HEK293 (cell line): Measurements from ENCODE around the gene CDC42EP5.

Experiments used
- BCL11B ChIP-seq: fragments of 450-650 bp; formaldehyde crosslinking; IDR thresholded peaks from 2 replicates; pipeline ENCODE4 v1.5.1; 2016; ENCODE audit warnings: low read depth, missing biosample characterization, missing genetic modification characterization
- EGR2 ChIP-seq: fragments of 450-650 bp; formaldehyde crosslinking; IDR thresholded peaks from 2 replicates; pipeline ENCODE4 v1.5.1; 2016; ENCODE audit warnings: low read depth, missing biosample characterization, missing genetic modification characterization
- ELK4 ChIP-seq: IDR thresholded peaks from 2 replicates; pipeline ENCODE4 v1.6.1; 2011; ENCODE audit warnings: mild to moderate bottlenecking, low read depth, low read length, borderline replicate concordance
- FEZF1 ChIP-seq: fragments of 450-650 bp; formaldehyde crosslinking; IDR thresholded peaks from 2 replicates; pipeline ENCODE4 v1.5.1; 2016; ENCODE audit warnings: missing biosample characterization, missing genetic modification characterization
- INSM2 ChIP-seq: fragments of 450-650 bp; formaldehyde crosslinking; IDR thresholded peaks from 2 replicates; pipeline ENCODE4 v1.5.1; 2016; ENCODE audit warnings: missing biosample characterization, missing genetic modification characterization
- KLF10 ChIP-seq: fragments of 450-650 bp; IDR thresholded peaks from 2 replicates; pipeline ENCODE4 v1.5.1; 2018; ENCODE audit warnings: missing biosample characterization, mild to moderate bottlenecking, missing genetic modification characterization
- KLF16 ChIP-seq: fragments of 450-650 bp; formaldehyde crosslinking; IDR thresholded peaks from 2 replicates; pipeline ENCODE4 v1.5.1; 2017; ENCODE audit warnings: missing biosample characterization, missing genetic modification characterization
- MEIS1 ChIP-seq: sonication (generic); formaldehyde crosslinking; IDR thresholded peaks from 2 replicates; pipeline ENCODE4 v1.8.1; 2022; ENCODE audit warnings: missing genetic modification reagents, mild to moderate bottlenecking, borderline replicate concordance
- OSR2 ChIP-seq: fragments of 450-650 bp; formaldehyde crosslinking; IDR thresholded peaks from 2 replicates; pipeline ENCODE4 v1.5.1; 2016; ENCODE audit warnings: missing biosample characterization, missing genetic modification characterization
- PATZ1 ChIP-seq: fragments of 450-650 bp; formaldehyde crosslinking; IDR thresholded peaks from 2 replicates; pipeline ENCODE4 v1.5.1; 2016; ENCODE audit warnings: missing biosample characterization, missing genetic modification characterization
- RBAK ChIP-seq: fragments of 450-650 bp; formaldehyde crosslinking; IDR thresholded peaks from 2 replicates; pipeline ENCODE4 v1.5.1; 2016; ENCODE audit warnings: missing biosample characterization, missing genetic modification characterization
- WT1 ChIP-seq: fragments of 450-650 bp; formaldehyde crosslinking; IDR thresholded peaks from 2 replicates; pipeline ENCODE4 v1.5.1; 2016; ENCODE audit warnings: missing biosample characterization, missing genetic modification characterization
- YY2 ChIP-seq: fragments of 450-650 bp; formaldehyde crosslinking; IDR thresholded peaks from 2 replicates; pipeline ENCODE4 v1.5.1; 2016; ENCODE audit warnings: missing biosample characterization, missing genetic modification characterization
- ZEB2 ChIP-seq: fragments of 450-650 bp; formaldehyde crosslinking; IDR thresholded peaks from 2 replicates; pipeline ENCODE4 v1.5.1; 2016; ENCODE audit warnings: missing biosample characterization, missing genetic modification characterization
- ZFHX2 ChIP-seq: fragments of 450-650 bp; formaldehyde crosslinking; conservative IDR thresholded peaks from 2 replicates; pipeline ENCODE4 v1.5.1; 2016; ENCODE audit warnings: missing biosample characterization, missing genetic modification characterization
- ZFP3 ChIP-seq: fragments of 450-650 bp; formaldehyde crosslinking; IDR thresholded peaks from 2 replicates; pipeline ENCODE4 v1.5.1; 2016; ENCODE audit warnings: low read depth, missing biosample characterization, missing genetic modification characterization
- ZFP69B ChIP-seq: fragments of 450-650 bp; formaldehyde crosslinking; IDR thresholded peaks from 2 replicates; pipeline ENCODE4 v1.5.1; 2016; ENCODE audit warnings: missing biosample characterization, missing genetic modification characterization
- ZNF133 ChIP-seq: fragments of 450-650 bp; formaldehyde crosslinking; IDR thresholded peaks from 2 replicates; pipeline ENCODE4 v1.5.1; 2016; ENCODE audit warnings: missing biosample characterization, missing genetic modification characterization
- ZNF18 ChIP-seq: fragments of 450-650 bp; formaldehyde crosslinking; IDR thresholded peaks from 2 replicates; pipeline ENCODE4 v1.5.1; 2016; ENCODE audit warnings: missing biosample characterization, missing genetic modification characterization
- ZNF211 ChIP-seq: fragments of 450-650 bp; formaldehyde crosslinking; IDR thresholded peaks from 2 replicates; pipeline ENCODE4 v1.5.1; 2016; ENCODE audit warnings: low read depth, missing biosample characterization, missing genetic modification characterization
- ZNF214 ChIP-seq: fragments of 450-650 bp; formaldehyde crosslinking; IDR thresholded peaks from 2 replicates; pipeline ENCODE4 v1.5.1; 2017; ENCODE audit warnings: missing biosample characterization, mild to moderate bottlenecking, missing genetic modification characterization, borderline replicate concordance
- ZNF239 ChIP-seq: fragments of 450-650 bp; formaldehyde crosslinking; IDR thresholded peaks from 2 replicates; pipeline ENCODE4 v1.5.1; 2016; ENCODE audit warnings: missing biosample characterization, missing genetic modification characterization
- ZNF341 ChIP-seq: fragments of 450-650 bp; formaldehyde crosslinking; IDR thresholded peaks from 2 replicates; pipeline ENCODE4; 2016; ENCODE audit warnings: low read depth, missing biosample characterization, missing genetic modification characterization
- ZNF391 ChIP-seq: fragments of 450-650 bp; formaldehyde crosslinking; IDR thresholded peaks from 2 replicates; pipeline ENCODE4 v1.5.1; 2016; ENCODE audit warnings: low read depth, missing biosample characterization, missing genetic modification characterization, borderline replicate concordance
- ZNF48 ChIP-seq: fragments of 450-650 bp; formaldehyde crosslinking; IDR thresholded peaks from 2 replicates; pipeline ENCODE4 v1.5.1; 2016; ENCODE audit warnings: missing biosample characterization, missing genetic modification characterization
- ZNF510 ChIP-seq: fragments of 450-650 bp; formaldehyde crosslinking; IDR thresholded peaks from 2 replicates; pipeline ENCODE4 v1.5.1; 2018; ENCODE audit warnings: mild to moderate bottlenecking, missing genetic modification characterization, missing biosample characterization; ENCODE audit not compliant: insufficient replicate concordance
- ZNF529 ChIP-seq: fragments of 450-650 bp; formaldehyde crosslinking; IDR thresholded peaks from 2 replicates; pipeline ENCODE4 v1.5.1; 2017; ENCODE audit warnings: missing genetic modification characterization, missing biosample characterization; ENCODE audit not compliant: insufficient replicate concordance
- ZNF571 ChIP-seq: fragments of 450-650 bp; formaldehyde crosslinking; IDR thresholded peaks from 2 replicates; pipeline ENCODE4 v1.5.0; 2017; ENCODE audit warnings: missing biosample characterization, missing genetic modification characterization
- ZNF654 ChIP-seq: fragments of 450-650 bp; formaldehyde crosslinking; IDR thresholded peaks from 2 replicates; pipeline ENCODE4 v1.5.1; 2016; ENCODE audit warnings: low read depth, missing biosample characterization, missing genetic modification characterization
- ZNF677 ChIP-seq: fragments of 450-650 bp; IDR thresholded peaks from 2 replicates; pipeline ENCODE4 v1.5.0; 2018; ENCODE audit warnings: missing biosample characterization, mild to moderate bottlenecking, missing genetic modification characterization, moderate library complexity
- ZNF747 ChIP-seq: fragments of 450-650 bp; formaldehyde crosslinking; IDR thresholded peaks from 2 replicates; pipeline ENCODE4 v1.5.1; 2016; ENCODE audit warnings: missing biosample characterization, missing genetic modification characterization
- ZNF792 ChIP-seq: fragments of 450-650 bp; formaldehyde crosslinking; IDR thresholded peaks from 2 replicates; pipeline ENCODE4 v1.5.1; 2016; ENCODE audit warnings: missing biosample characterization, missing genetic modification characterization
- ZSCAN16 ChIP-seq: fragments of 450-650 bp; formaldehyde crosslinking; IDR thresholded peaks from 2 replicates; pipeline ENCODE4 v1.5.1; 2016; ENCODE audit warnings: missing biosample characterization, missing genetic modification characterization
- ZSCAN4 ChIP-seq: fragments of 450-650 bp; formaldehyde crosslinking; IDR thresholded peaks from 2 replicates; pipeline ENCODE4 v1.5.1; 2017; ENCODE audit warnings: missing biosample characterization, missing genetic modification characterization

CDC42EP5 gene

GRCh38 chr19:54430306-54431254 lies 42.5 kb downstream of the CDC42EP5 start (continued):
- no peak for TF ChIP-seq ZFP69B (tag by site-specific recombination)
- peak; percentile 78 for TF ChIP-seq EGR2
- no peak for TF ChIP-seq ZNF792 (tag by site-specific recombination)
- TF ChIP-seq RBAK (tag by site-specific recombination): no peak
- peak; percentile 40; the same call in 1 of the 2 replicates for TF ChIP-seq KLF16 (tag by site-specific recombination)
- TF ChIP-seq ZNF747 (tag by site-specific recombination): no peak
- TF ChIP-seq ZNF677 (tag by site-specific recombination): no peak
- TF ChIP-seq ZNF18: no peak
- TF ChIP-seq BCL11B (tag by site-specific recombination): no peak
- TF ChIP-seq ZNF510 (tag by site-specific recombination): no peak
- TF ChIP-seq ZNF214 (tag by site-specific recombination): no peak
- no peak for TF ChIP-seq MEIS1 (CRISPR knock-in tag)
- TF ChIP-seq ELK4: no peak
- TF ChIP-seq YY2 (tag by site-specific recombination): no peak
- no peak for TF ChIP-seq ZNF239 (tag by site-specific recombination)
- no peak for TF ChIP-seq ZNF133 (tag by site-specific recombination)
- peak; percentile 34; the same call in 1 of the 2 replicates for TF ChIP-seq ZNF341 (tag by site-specific recombination)
- no peak for TF ChIP-seq ZFP3 (tag by site-specific recombination)
- TF ChIP-seq OSR2: no peak
- TF ChIP-seq ZNF48 (tag by site-specific recombination): no peak
- no peak for TF ChIP-seq ZNF391 (tag by site-specific recombination)
- TF ChIP-seq ZEB2 (tag by site-specific recombination): no peak
- TF ChIP-seq PATZ1 (tag by site-specific recombination): peak; percentile 89
- TF ChIP-seq FEZF1: no peak
- no peak for TF ChIP-seq ZNF529 (tag by site-specific recombination)
- TF ChIP-seq INSM2 (tag by site-specific recombination): no peak
- TF ChIP-seq KLF10 (tag by site-specific recombination): no peak
- no peak for TF ChIP-seq ZNF211 (tag by site-specific recombination)
- TF ChIP-seq WT1: no peak
- TF ChIP-seq ZNF571 (tag by site-specific recombination): no peak
- TF ChIP-seq ZSCAN4 (tag by site-specific recombination): no peak
- TF ChIP-seq ZNF654 (tag by site-specific recombination): peak; percentile 58
- TF ChIP-seq ZFHX2: peak; percentile 82
- TF ChIP-seq ZSCAN16: no peak
